Uterus (tissue), 2 donors: Measurements from ENCODE around the gene PTCH1.

ENCODE experiments used
- CTCF ChIP-seq, 4 experiments: fragments of 200-600 bp in 2 of 4; fragments of 450-650 bp in 2 of 4; sonication (generic) in 2 of 4; IDR thresholded peaks; one replicate each; pipeline ENCODE4 v1.5.1; 2016 to 2019; ENCODE audit warnings: antibody characterized with exemption in 4 of 4, mild to moderate bottlenecking in 2 of 4, moderate library complexity in 1 of 4
- POLR2A ChIP-seq, 2 donors: fragments of 450-650 bp; IDR thresholded peaks; one replicate each; pipeline ENCODE4 v1.6.1; 2016; ENCODE audit warnings: antibody characterized with exemption in 2 of 2, mild to moderate bottlenecking in 1 of 2, moderate library complexity in 1 of 2

- TF ChIP-seq CTCF (IDR thresholded peaks at IDR 0.05) (no peak), POLR2A (IDR thresholded peaks at IDR 0.05) (no peak)
Observed at GRCh38 chr9:95511952-95512708, 4.6 kb downstream of the PTCH1 start.
